ENCODE data around the gene TPSG1.

- TF ChIP-seq CTCF (IDR thresholded peaks at IDR 0.05) = no peak
- no peak for TF ChIP-seq POLR2AphosphoS5 (IDR thresholded peaks at IDR 0.05)
- no peak for TF ChIP-seq EP300 (IDR thresholded peaks at IDR 0.05)
- TF ChIP-seq POLR2A (IDR thresholded peaks at IDR 0.05) = no peak
Measured at GRCh38 chr16:1217526-1217925, 7.5 kb downstream of the TPSG1 start.
